Measurements from ENCODE around the gene ENTR1. TPM values are rescaled to one million over a fixed set of nuclear protein-coding genes. Genes with fewer than 3 reads are reported as not detected.

ENTR1 gene
- 25.6 and 37.7 TPM in 2 replicates for total RNA-seq

GRCh38 chr9:136410500-136411287 is at the start of gene ENTR1, which contains the start of gene PMPCA:
ENTR1 (minus strand) TSS chr9:136410614; CDS start chr9:136410397, 217 bp downstream.
PMPCA (plus strand) TSS chr9:136410658; CDS start chr9:136410669, 11 bp downstream.

DNA sequence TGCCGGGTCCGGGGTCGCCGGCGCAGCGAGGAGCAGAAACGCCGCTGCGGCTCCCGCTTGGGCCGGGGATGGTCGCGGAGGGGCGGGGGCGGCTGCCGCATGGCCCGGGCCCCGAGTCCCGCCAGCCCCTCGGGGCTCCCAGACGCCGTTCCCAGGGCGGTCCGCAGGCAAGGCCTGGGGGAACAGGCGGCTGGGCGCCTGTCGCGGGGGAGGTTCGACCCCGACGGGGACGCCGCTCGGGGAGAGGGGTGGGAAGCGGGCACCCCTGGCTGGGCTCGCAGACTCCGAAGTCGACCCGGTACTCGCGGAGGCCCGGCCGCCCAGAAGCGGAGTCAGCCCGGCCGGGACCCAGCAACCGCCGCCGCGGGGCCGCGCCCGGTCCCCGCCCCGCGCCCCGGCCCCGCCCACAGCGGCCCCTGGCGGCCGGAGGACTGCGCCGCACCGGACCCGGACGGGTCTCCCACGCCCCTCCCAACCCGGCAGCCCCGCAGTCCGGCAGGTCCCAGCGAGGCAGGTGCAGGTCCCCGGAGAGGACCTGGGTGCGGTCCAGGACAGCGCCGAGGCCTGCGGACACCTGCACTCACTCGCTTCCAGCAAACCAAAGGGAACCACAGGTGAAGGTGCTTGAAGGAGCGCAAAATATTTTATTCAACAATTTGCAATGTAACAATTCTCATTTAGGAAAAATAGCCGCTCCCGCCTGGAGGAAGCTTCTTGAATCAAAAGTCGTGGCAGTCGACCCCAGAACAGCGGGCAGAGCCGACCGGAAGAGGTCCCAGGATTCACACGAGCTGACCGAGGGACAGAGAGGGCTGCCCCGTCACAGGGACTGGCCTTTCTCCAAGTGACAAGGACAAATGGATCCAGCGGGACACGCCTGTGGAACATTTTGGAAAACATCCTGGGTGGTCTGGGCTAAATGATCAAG is 29.3 kb upstream of the ENTR1 start, which contains the start of gene INPP5E:
INPP5E (minus strand) TSS at position 365 of the 928 bp plus-strand sequence. CDS start 426 bp downstream, outside the sequence.

GRCh38 chr9:136400038-136400834 is 10.2 kb downstream of the ENTR1 start, which contains the start of gene SNAPC4:
SNAPC4 (minus strand) TSS chr9:136400170; CDS start chr9:136398428, 1,742 bp downstream.

DNA sequence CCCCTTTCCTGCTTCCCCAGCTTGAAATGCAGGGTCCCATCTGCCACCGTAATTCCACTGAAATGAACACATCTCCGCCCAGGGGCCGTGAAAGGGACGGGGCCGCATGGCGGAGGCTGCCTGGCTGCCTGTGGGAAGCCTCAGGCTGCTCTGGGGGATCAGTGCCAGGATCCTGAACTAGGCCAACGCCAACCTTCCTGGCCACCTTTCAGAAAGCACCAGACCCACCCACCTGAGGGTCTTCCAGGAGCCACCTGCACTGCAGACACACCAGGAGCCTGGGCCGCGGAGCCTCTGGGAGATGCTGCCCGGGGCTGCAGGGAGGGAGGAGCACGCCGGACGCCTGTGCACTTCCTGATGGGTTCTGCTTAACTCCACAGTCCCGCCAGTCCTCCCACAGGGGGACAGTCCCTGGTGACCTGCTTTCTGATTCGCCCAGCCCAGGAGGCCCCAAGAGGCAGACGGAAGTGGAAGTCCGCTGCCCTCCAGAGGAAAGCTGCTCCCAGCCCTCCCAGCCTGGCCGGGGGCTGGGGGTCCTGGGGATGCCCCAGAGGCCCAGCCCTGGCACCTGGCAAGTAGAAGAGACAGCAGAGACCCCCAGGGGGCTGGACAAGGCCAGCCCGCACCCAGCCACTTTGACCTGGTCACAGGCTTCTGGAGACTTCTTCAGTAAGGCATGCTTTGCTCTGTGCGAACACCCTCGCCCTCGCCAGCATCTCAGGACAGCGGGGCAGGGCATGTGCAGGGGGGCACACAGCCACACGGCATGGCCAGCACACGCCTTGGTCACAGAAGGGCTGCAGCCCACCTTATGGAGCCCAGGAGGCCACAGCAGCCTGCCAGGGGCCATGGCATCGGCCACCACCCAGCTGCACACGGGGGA is 36.9 kb downstream of the ENTR1 start, which contains the start of gene CARD9:
CARD9 (minus strand) TSS at position 370 of the 883 bp plus-strand sequence. CDS start 1,591 bp downstream, outside the sequence.

GRCh38 chr9:136363106-136363948 is 47.1 kb downstream of the ENTR1 start, which contains the start of gene DNLZ:
DNLZ (minus strand) TSS chr9:136363744; CDS start chr9:136363714, 30 bp downstream.

Other genes starting within 250 kb of the ENTR1 start
- under 0.01 TPM in 1 of 2 replicates, not detected in the other for gene LHX3, start 205.5 kb downstream of the ENTR1 start, total RNA-seq
- gene QSOX2, start 164.8 kb downstream of the ENTR1 start, total RNA-seq = 12.2 and 18.9 TPM in 2 replicates
- under 0.01 and 0.17 TPM in 2 replicates for gene CCDC187, start 106.5 kb downstream of the ENTR1 start, total RNA-seq
- gene GPSM1, start 83.1 kb downstream of the ENTR1 start, total RNA-seq = 104 and 143 TPM in 2 replicates
- 14.6 and 24.7 TPM in 2 replicates for gene DNLZ, start 46.9 kb downstream of the ENTR1 start, total RNA-seq
- gene CARD9, start 36.9 kb downstream of the ENTR1 start, total RNA-seq = 0.87 and 1.3 TPM in 2 replicates
- gene SNAPC4, start 10.4 kb downstream of the ENTR1 start, total RNA-seq = 7.7 and 9.6 TPM in 2 replicates
- gene PMPCA, start within 50 bp of the ENTR1 start, total RNA-seq = 50.1 and 55.1 TPM in 2 replicates
- 8.0 and 13.1 TPM in 2 replicates for gene INPP5E, start 29.2 kb upstream of the ENTR1 start, total RNA-seq
- gene SEC16A, start 72.4 kb upstream of the ENTR1 start, total RNA-seq = 34.3 and 40.9 TPM in 2 replicates
- gene NOTCH1, start 135.4 kb upstream of the ENTR1 start, total RNA-seq = 13.7 and 31.6 TPM in 2 replicates

Data from smooth muscle cell of trachea (primary cell).